ENCODE results near the gene SEPTIN14. TPM values are rescaled to one million over a fixed set of nuclear protein-coding genes. Genes with fewer than 3 reads are reported as not detected.
"Not testable (repeated sequence)": the region's sequence is repeated elsewhere in the genome, so short reads cannot be mapped to it uniquely, and the experiment has no call there.

Gene SEPTIN14
- polyA plus RNA-seq (2013, experiment 1 of 2): not detected
- polyA plus RNA-seq (2013, experiment 2 of 2): not detected

GRCh38 chr7:55862652-55863051 is at the start of gene SEPTIN14:
Gene SEPTIN14 (minus strand): TSS chr7:55862752. CDS start chr7:55861996, 756 bp downstream.
- not testable (repeated sequence) for H3K27ac ChIP-seq (ENCODE audit: low read depth, low read length); H3K4me3 ChIP-seq (ENCODE audit: low read length); H3K4me1 ChIP-seq (ENCODE audit: insufficient read depth, low read length); H3K9me3 ChIP-seq (ENCODE audit: insufficient read depth, low read depth, low read length); H3K27me3 ChIP-seq (ENCODE audit: insufficient read depth, low read length); H3K36me3 ChIP-seq (ENCODE audit: insufficient read depth, low read length); H3K9ac ChIP-seq (ENCODE audit: low read depth, low read length)
- 58% methylated on average over 2 of the region's 2 CpGs for WGBS

- Histone ChIP-seq H3K4me1 (ENCODE audit: insufficient read depth, low read length) (peaks cover 9% of the 10 kb centered on the region; the same call in 1 of the 2 replicates), H3K27me3 (ENCODE audit: insufficient read depth, low read length) (no peaks in the 10 kb centered on the region), H3K27ac (ENCODE audit: low read depth, low read length) (no peak overlapping the region), H3K9ac (ENCODE audit: low read depth, low read length) (no peak overlapping the region), H3K9me3 (ENCODE audit: insufficient read depth, low read depth, low read length) (0 out of 2 replicates have a peak, but pooled peaks cover 3% of the 10 kb centered on the region), H3K4me3 (ENCODE audit: low read length) (no peak overlapping the region), H3K36me3 (ENCODE audit: insufficient read depth, low read length) (peaks cover 16% of the 10 kb centered on the region; the same call in 1 of the 2 replicates)
- WGBS: 95% methylated on average over 8 of the region's 8 CpGs
Measured at GRCh38 chr7:55903985-55904759, 41.6 kb upstream of the SEPTIN14 start.

DNA sequence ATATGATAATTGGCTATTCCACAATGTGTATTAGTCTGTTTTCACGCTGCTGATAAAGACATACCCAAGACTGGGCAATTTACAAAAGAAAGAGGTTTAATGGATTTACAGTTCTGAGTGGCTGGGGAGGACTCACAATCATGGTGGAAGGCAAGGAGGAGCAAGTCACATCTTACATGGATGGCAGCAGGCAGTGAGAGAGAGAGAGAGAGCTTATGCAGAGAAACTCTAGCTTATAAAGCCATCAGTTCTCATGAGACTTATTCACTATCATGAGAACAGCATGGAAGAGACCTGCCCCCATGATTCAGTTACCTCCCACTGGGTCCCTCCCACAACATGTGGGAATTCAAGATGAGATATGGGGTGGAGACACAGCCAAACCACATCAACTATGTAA is 38.5 kb upstream of the SEPTIN14 start:
- H3K27ac ChIP-seq (ENCODE audit: low read depth, low read length); H3K36me3 ChIP-seq (ENCODE audit: insufficient read depth, low read length); H3K9ac ChIP-seq (ENCODE audit: low read depth, low read length); H3K27me3 ChIP-seq (ENCODE audit: insufficient read depth, low read length); H3K4me3 ChIP-seq (ENCODE audit: low read length); H3K4me1 ChIP-seq (ENCODE audit: insufficient read depth, low read length); H3K9me3 ChIP-seq (ENCODE audit: insufficient read depth, low read depth, low read length): not testable (repeated sequence)
- WGBS: 96% methylated on average over 1 of the region's 1 CpG

DNA sequence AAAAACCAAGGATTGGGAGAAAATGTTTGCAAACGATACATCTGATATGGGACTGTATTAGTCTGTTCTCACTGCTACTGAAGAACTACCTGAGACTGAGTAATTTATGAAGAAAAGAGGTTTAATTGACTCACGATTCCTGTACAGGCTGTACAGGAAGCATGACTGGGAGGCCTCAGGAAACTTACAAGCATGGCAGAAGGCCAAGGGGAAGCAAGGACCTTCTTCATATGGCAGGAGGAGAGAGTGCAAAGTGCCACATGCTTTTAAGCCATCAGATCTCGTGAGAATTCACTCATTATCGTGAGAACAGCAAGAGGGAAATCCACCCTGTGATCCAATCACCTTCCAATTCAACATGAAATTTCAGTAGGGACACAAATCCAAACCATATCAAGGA is 35.7 kb upstream of the SEPTIN14 start:
- 96% methylated on average over 4 of the region's 4 CpGs for WGBS
- peaks cover 9% of the 10 kb centered on the region; the same call in 1 of the 2 replicates for H3K36me3 ChIP-seq (ENCODE audit: insufficient read depth, low read length)
- H3K9ac ChIP-seq (ENCODE audit: low read depth, low read length): no peak overlapping the region
- H3K4me1 ChIP-seq (ENCODE audit: insufficient read depth, low read length): no peaks in the 10 kb centered on the region
- 0 out of 2 replicates have a peak, but pooled peaks cover 3% of the 10 kb centered on the region for H3K9me3 ChIP-seq (ENCODE audit: insufficient read depth, low read depth, low read length)
- no peak overlapping the region for H3K27ac ChIP-seq (ENCODE audit: low read depth, low read length)
- H3K27me3 ChIP-seq (ENCODE audit: insufficient read depth, low read length): no peaks in the 10 kb centered on the region
- no peak overlapping the region for H3K4me3 ChIP-seq (ENCODE audit: low read length)

DNA sequence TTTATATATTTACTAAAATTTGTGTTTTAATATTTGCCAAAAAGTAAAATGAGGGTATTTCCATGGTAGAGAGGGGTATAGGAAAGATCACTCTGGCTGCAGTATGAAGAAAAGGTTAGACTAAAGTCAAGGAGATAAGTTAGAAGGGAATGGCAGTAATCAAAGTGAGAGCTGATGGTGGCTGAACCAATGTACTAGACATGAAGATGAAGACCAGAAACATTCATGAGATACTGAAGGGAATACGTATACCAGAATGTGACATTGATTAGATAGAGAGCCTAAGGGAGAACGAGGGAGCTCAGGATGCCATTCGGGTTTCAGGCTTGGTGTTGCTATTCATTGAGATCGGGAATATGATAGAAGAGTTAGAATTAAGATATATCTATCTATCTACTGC is 32.5 kb upstream of the SEPTIN14 start:
- Histone ChIP-seq H3K9ac (ENCODE audit: low read depth, low read length) (no peak overlapping the region), H3K9me3 (ENCODE audit: insufficient read depth, low read depth, low read length) (no peaks in the 10 kb centered on the region), H3K27me3 (ENCODE audit: insufficient read depth, low read length) (no peaks in the 10 kb centered on the region), H3K4me3 (ENCODE audit: low read length) (no peak overlapping the region), H3K27ac (ENCODE audit: low read depth, low read length) (no peak overlapping the region), H3K4me1 (ENCODE audit: insufficient read depth, low read length) (no peaks in the 10 kb centered on the region), H3K36me3 (ENCODE audit: insufficient read depth, low read length) (no peaks in the 10 kb centered on the region)
- 98% methylated on average over 3 of the region's 4 CpGs for WGBS

DNA sequence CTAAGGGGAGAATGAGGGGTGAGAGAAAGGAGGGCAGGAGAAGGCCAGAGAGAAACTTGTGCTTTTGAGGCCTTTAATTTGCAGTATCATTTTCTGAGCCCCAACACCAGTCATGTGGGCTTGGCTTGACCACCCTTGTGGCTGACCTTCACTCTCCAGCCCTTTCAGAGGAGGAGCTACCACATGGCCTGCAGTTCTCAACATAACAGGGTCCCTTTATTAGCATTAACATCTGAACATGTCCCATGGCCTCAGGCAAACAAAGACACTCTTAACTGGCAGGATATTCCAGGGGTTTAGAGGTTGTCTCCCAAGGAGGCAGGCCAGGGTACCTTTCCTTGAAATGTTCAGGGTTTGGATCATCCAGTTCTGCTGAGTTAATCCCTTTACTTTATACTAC is 31.4 kb upstream of the SEPTIN14 start:
- Histone ChIP-seq H3K36me3 (ENCODE audit: insufficient read depth, low read length) (no peaks in the 10 kb centered on the region), H3K9me3 (ENCODE audit: insufficient read depth, low read depth, low read length) (no peaks in the 10 kb centered on the region), H3K9ac (ENCODE audit: low read depth, low read length) (no peak overlapping the region), H3K27ac (ENCODE audit: low read depth, low read length) (no peak overlapping the region), H3K27me3 (ENCODE audit: insufficient read depth, low read length) (no peaks in the 10 kb centered on the region), H3K4me3 (ENCODE audit: low read length) (no peak overlapping the region), H3K4me1 (ENCODE audit: insufficient read depth, low read length) (no peaks in the 10 kb centered on the region)

DNA sequence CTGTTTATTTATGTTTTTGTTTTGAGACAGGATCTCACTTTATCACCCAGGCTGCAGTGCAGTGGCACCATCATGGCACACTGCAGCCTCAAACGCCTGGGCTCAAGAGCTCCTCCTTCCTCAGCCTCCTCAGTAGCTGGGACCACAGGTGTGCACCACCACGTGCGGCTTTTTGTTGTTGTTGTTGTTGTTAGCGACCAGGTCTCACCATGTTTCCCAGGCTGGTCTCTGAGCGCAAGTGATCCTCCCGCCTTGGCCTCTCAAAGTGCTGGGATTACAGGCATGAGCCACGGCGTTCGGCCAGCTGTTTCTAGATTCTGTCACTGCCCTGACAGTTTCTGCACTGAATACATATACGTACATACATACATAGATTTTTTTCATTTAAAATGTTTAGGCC is 25.8 kb upstream of the SEPTIN14 start:
- WGBS: 86% methylated on average over 10 of the region's 10 CpGs
- not testable (repeated sequence) for H3K27ac ChIP-seq (ENCODE audit: low read depth, low read length)

GRCh38 chr7:55887821-55888247 is 25.3 kb upstream of the SEPTIN14 start:
- H3K4me3 ChIP-seq (ENCODE audit: low read length): peak overlapping the region; percentile 80
- H3K36me3 ChIP-seq (ENCODE audit: insufficient read depth, low read length): no peaks in the 10 kb centered on the region
- H3K4me1 ChIP-seq (ENCODE audit: insufficient read depth, low read length): no peaks in the 10 kb centered on the region
- H3K27me3 ChIP-seq (ENCODE audit: insufficient read depth, low read length): no peaks in the 10 kb centered on the region
- peak overlapping the region; percentile 18; the same call in 1 of the 2 replicates for H3K27ac ChIP-seq (ENCODE audit: low read depth, low read length)
- under 1% methylated on average over 24 of the region's 38 CpGs for WGBS
- peak overlapping the region; percentile 74; the same call in 1 of the 2 replicates for H3K9ac ChIP-seq (ENCODE audit: low read depth, low read length)
- no peaks in the 10 kb centered on the region for H3K9me3 ChIP-seq (ENCODE audit: insufficient read depth, low read depth, low read length)

More for the DNA sequence above, 25.8 kb upstream of the SEPTIN14 start:
- H3K9ac ChIP-seq (ENCODE audit: low read depth, low read length); H3K27me3 ChIP-seq (ENCODE audit: insufficient read depth, low read length); H3K9me3 ChIP-seq (ENCODE audit: insufficient read depth, low read depth, low read length); H3K4me1 ChIP-seq (ENCODE audit: insufficient read depth, low read length); H3K36me3 ChIP-seq (ENCODE audit: insufficient read depth, low read length): not testable (repeated sequence)
- H3K4me3 ChIP-seq (ENCODE audit: low read length): peak overlapping the region; percentile 80

DNA sequence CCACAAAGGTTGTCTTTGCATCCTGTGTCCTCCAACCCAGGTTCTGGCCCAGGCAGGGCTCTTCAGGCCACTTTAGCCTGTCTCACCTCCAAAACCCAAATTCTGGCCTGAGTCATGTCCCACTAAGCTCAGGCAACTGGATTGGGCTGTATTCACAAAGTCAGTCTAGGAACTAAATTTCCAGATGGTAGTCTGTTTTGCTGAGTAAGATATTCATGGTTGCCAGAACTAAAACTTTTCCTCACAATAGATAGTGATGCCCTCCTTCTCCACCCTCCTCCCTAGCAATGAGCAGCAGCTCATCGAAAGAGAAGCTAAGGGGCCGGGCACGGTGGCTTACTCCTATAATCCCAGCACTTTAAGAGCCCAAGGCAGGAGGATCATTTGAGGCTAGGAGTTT is 21.8 kb upstream of the SEPTIN14 start:
- Histone ChIP-seq H3K27me3 (ENCODE audit: insufficient read depth, low read length) (no peaks in the 10 kb centered on the region), H3K9ac (ENCODE audit: low read depth, low read length) (no peak overlapping the region), H3K36me3 (ENCODE audit: insufficient read depth, low read length) (no peaks in the 10 kb centered on the region), H3K4me1 (ENCODE audit: insufficient read depth, low read length) (no peaks in the 10 kb centered on the region), H3K9me3 (ENCODE audit: insufficient read depth, low read depth, low read length) (no peaks in the 10 kb centered on the region), H3K4me3 (ENCODE audit: low read length) (no peak overlapping the region), H3K27ac (ENCODE audit: low read depth, low read length) (no peak overlapping the region)
- whole genome bisulfite sequencing: 83% methylated on average over 3 of the region's 3 CpGs

- H3K27ac ChIP-seq (ENCODE audit: low read depth, low read length): no peak overlapping the region
- 98% methylated on average over 2 of the region's 3 CpGs for WGBS
Measured at GRCh38 chr7:55878691-55879090, 16.1 kb upstream of the SEPTIN14 start.

GRCh38 chr7:55877308-55877707 is 14.8 kb upstream of the SEPTIN14 start:
- Histone ChIP-seq H3K27ac (ENCODE audit: low read depth, low read length) (no peak overlapping the region), H3K27me3 (ENCODE audit: insufficient read depth, low read length) (no peaks in the 10 kb centered on the region), H3K9me3 (ENCODE audit: insufficient read depth, low read depth, low read length) (no peaks in the 10 kb centered on the region), H3K4me1 (ENCODE audit: insufficient read depth, low read length) (no peaks in the 10 kb centered on the region), H3K9ac (ENCODE audit: low read depth, low read length) (no peak overlapping the region), H3K4me3 (ENCODE audit: low read length) (no peak overlapping the region), H3K36me3 (ENCODE audit: insufficient read depth, low read length) (no peaks in the 10 kb centered on the region)
- WGBS: 92% methylated on average over 3 of the region's 6 CpGs

More at GRCh38 chr7:55878691-55879090, 16.1 kb upstream of the SEPTIN14 start:
- Histone ChIP-seq H3K4me1 (ENCODE audit: insufficient read depth, low read length) (no peaks in the 10 kb centered on the region), H3K27me3 (ENCODE audit: insufficient read depth, low read length) (no peaks in the 10 kb centered on the region), H3K4me3 (ENCODE audit: low read length) (no peak overlapping the region), H3K36me3 (ENCODE audit: insufficient read depth, low read length) (no peaks in the 10 kb centered on the region), H3K9me3 (ENCODE audit: insufficient read depth, low read depth, low read length) (no peaks in the 10 kb centered on the region), H3K9ac (ENCODE audit: low read depth, low read length) (no peak overlapping the region)

Measured in HUES64 (cell line).